GM12872 (cell line): ENCODE measurements around the gene TNNI3K.

Experiments used
- TF ChIP-seq, protein P1 (sequence below): IDR thresholded peaks from 3 replicates; pipeline ENCODE4 v1.5.1; 2011; ENCODE audit warnings: low read depth, mild to moderate bottlenecking, low read length, moderate library complexity; ENCODE audit not compliant: insufficient read depth

TNNI3K gene

DNA sequence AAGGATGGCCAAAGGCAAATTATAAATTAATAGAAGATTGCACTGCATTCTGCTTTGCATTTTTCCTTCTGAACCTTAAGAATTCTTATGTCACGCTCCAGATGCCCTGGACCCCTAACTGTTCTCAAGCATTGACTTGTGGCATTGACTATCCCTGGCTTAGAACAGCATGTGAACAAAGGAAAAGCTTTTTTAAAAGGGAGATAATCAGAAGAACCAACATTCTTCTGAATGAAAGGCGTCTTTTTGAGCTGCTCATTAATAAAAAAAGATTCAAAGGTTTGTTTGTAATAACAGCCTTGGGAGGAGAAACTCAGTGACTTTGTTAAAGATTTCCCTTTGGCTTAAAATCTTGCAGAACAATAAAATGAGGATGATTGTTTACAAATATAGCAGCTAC is 105.5 kb downstream of the TNNI3K start:
- TF ChIP-seq, protein P1, sequence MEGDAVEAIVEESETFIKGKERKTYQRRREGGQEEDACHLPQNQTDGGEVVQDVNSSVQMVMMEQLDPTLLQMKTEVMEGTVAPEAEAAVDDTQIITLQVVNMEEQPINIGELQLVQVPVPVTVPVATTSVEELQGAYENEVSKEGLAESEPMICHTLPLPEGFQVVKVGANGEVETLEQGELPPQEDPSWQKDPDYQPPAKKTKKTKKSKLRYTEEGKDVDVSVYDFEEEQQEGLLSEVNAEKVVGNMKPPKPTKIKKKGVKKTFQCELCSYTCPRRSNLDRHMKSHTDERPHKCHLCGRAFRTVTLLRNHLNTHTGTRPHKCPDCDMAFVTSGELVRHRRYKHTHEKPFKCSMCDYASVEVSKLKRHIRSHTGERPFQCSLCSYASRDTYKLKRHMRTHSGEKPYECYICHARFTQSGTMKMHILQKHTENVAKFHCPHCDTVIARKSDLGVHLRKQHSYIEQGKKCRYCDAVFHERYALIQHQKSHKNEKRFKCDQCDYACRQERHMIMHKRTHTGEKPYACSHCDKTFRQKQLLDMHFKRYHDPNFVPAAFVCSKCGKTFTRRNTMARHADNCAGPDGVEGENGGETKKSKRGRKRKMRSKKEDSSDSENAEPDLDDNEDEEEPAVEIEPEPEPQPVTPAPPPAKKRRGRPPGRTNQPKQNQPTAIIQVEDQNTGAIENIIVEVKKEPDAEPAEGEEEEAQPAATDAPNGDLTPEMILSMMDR, result no peak

GRCh38 chr1:74341702-74342339 is 106.6 kb downstream of the TNNI3K start:
- TF ChIP-seq, protein P1, result no peak

DNA sequence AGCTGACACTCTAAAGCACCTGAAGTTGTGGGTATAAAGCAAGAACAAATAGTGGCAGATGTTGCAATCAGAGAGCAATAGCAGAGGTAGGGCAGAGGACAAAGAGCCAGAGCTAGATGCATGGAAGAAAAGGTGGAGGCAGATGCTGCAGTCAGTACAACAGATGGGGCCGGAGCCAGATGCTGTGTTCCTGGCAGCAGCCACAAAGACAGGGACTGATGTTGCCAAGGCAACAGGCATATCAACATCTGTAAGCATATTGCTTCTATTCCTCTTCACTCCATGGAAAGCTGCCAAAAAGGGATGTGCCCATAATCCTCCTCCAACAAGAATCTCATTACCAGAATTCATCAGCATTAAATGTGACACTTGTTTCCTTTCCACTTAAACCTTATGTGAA is 108.0 kb downstream of the TNNI3K start:
- TF ChIP-seq, protein P1, result no peak

GRCh38 chr1:74344387-74344786 is 109.2 kb downstream of the TNNI3K start:
- TF ChIP-seq, protein P1, result no peak

GRCh38 chr1:74356493-74356892 is 121.3 kb downstream of the TNNI3K start:
- TF ChIP-seq, protein P1, result no peak

- TF ChIP-seq, protein P1, result no peak
Observed at GRCh38 chr1:74357150-74357549, 122.0 kb downstream of the TNNI3K start.

DNA sequence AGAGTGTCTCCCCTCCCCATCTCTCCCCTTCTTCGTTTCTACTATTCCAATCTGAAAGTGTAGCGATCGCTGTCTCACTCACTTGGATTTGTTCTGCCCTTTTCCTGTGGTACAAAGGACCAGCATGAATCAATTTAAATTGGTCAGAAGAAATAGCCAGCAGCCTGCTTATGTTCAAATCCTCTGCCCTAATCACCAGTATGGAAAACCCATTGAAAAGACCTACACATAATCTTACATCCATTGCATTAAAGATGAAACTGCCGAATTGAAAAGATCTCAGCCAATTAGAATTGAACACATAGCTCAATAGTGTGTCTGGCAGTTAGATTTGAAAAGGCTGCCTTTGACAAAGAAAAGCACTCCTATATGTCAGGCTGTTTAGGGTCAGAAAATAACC is 122.6 kb downstream of the TNNI3K start:
- TF ChIP-seq, protein P1, result no peak
